ENCODE results near the gene SPG11.
"Not testable (repeated sequence)": the region's sequence is repeated elsewhere in the genome, so short reads cannot be mapped to it uniquely, and the experiment has no call there.

The SPG11 gene

GRCh38 chr15:44675911-44676310 lies 12.4 kb upstream of the SPG11 start:
- DNase-seq (ENCODE audit: low read depth in 4 of 4, low spot score in 1 of 4) = no peak

DNA sequence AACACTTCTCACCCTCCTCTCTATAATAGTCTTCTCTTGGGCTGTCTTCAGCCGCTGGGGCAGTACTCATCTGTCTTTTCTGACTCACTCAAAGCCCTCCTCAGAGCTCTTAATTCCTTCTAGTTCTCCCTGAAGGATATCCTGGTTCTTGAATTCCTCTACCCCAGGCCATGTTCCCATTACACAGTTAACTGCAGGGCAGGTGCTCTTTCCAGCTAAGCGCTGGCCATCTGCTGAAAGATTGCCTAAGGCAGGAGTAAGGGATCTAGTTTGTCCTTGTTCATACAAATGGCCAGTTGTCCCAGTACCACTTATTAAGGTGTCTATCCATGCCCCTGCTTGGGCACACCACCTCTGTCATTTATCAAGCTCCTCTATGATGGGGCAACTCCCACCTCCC lies 10.2 kb upstream of the SPG11 start:
- DNase-seq (ENCODE audit: low read depth in 4 of 4, low spot score in 1 of 4) = no peak

DNA sequence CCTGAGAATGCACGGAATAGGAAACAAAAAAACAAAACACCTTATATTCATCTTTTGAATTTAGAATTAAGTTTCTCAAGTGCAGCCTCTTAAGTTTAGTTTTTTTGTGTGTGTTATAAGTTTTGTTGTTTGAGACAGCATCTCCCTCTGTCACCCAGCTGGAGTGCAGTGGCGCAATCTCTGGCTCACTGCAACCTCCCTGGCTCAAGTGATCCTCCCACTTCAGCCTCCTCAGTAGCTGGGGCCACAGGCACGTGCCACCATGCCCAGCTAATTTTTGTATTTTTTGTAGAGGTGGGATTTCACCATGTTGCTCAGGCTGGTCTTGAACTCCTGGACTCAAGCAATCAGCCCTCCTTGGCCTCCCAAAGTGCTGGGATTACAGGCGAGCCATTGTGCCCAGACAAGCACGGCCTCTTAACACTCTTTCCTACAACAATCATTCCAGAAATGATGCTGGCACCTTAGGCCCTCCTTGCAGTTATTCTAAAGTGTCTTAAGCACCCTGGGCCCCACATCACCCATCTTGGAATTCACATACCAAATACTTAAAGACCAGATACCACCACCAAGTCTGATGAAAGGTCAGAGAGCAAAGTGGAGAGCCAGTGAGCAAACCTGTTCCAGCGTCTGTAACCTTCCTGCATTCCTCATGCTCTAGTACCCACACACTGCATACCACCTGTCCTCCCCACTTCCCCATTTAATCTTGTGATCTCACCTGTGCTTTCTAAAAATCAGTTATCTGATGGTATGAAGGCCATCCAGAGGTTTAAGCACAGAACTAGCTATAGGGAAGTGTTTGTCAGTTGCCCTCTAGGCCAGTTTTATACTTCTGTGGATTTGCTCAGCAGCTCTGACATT lies 6.9 kb upstream of the SPG11 start:
- no peak for DNase-seq (ENCODE audit: low read depth in 4 of 4, low spot score in 1 of 4)

DNA sequence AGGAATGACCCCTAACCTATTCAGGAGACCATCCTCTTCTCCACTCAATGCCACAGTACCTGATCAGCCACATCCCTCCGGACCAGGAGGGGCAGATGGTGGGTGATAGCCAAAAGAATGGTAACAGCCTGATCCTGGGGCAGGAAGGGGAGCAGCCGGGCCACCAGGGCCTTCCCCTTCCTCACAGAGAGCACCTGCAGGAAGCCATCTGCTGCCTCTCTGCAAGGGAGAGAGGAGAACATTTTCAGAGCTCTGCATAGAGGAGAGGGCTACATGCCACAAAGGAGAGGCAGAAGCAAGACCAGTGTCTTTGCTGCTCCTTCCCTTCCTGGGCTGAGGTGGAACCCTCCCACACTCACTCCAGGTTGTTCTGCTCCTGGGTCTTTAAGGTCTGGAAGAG lies 5.5 kb upstream of the SPG11 start:
- DNase-seq (ENCODE audit: low read depth in 4 of 4, low spot score in 1 of 4) = no peak

DNA sequence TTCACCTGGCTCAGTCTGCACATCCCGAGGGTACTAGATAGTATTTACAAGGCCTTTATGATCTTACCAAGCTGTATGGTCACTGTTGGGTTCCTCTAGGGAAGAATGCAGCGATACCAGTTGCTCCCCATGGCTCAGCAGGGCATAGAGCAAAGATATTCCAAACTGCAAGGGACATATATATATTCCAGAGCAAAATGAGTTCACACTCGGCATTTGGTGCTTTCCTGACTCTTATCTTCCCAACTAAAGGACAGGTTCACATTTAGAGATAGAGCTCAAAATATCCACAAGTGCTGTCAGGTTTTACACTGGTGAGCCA lies 3.5 kb upstream of the SPG11 start:
- DNase-seq (ENCODE audit: low read depth in 4 of 4, low spot score in 1 of 4) = no peak

DNA sequence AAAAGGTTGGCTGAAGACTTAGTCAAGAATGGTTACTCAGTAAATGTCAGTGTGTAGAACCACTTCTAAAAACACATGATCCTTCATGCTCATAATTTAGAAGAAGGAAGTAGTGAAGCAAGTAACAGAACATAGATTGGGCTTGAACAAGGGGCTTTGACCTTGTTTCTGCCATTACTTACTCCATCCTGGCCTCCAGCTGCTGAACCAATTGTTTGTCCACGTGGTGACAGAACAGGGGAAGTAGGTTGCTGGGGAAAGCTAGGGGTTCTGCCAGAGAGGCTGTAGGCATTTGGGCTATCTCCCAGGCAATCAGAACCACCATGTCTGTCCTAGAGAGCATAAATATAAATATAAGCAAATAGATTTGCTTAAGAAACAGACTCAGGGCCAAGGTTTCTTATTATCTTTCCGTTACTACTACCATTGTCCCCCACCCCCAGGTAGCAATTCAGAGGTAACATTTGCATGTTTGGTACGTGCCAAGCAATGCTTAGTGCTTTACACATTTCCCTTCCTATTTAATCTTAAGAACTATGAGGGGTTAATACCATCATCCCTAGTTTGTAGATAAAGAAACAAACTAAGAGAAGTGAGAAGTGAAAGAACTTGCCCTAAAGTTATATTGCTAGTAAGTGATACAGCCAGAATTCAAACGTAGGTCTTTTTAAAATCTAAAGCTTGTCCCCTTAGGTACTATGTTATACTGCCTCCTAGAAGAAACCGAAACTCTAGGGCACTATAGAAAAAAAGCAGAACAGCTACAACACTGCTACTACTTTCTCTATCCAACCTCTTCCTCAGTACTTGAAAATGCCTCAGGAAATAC lies 3.0 kb upstream of the SPG11 start:
- no peak for DNase-seq (ENCODE audit: low read depth in 4 of 4, low spot score in 1 of 4)

DNA sequence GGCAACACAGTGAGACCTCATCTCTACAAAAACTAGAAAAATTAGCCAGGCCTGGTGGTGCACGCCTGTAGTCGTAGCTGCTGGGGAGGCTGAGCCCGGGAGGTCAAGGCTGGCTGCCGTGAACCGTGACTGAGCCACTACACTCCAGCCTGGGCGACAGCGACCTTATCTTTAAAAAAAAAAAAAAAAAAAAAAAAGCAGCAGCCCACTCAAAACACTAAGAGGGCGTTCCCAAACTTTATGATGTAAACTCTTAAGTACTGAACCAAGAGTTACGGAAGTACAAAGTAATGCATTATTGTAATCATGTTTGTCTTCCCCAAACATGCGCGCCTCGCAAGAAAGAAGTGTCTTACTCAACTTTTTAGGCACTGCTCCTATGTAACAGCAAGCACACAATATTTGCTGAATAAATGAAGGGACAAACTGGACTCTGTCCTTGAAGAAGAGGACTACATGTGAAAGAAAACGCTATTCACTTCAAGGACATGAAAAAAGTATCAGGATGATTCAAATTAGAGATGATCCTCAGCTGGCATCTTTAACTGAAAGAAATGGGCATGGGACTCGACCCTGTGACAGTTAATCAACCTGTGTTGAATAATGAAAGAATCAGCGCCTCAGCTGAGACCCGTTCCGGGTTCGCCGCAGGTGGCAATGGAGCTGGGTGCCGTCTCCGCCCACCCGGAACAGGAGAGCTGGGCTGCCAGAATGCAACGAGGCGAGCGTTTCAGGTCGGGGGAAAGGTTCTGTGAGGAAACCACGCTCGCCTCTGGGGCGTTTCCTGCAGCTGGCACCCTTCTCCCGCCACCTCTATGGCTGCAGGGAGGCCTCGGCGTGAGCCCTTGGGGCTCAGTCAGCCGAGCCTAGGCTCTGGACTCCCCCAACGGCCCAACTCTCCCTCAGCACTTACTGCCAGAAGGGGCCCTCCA lies 718 bp downstream of the SPG11 start:
- peak; percentile 45 to 77 (median 58) for DNase-seq (ENCODE audit: low read depth in 4 of 4, low spot score in 1 of 4)

DNA sequence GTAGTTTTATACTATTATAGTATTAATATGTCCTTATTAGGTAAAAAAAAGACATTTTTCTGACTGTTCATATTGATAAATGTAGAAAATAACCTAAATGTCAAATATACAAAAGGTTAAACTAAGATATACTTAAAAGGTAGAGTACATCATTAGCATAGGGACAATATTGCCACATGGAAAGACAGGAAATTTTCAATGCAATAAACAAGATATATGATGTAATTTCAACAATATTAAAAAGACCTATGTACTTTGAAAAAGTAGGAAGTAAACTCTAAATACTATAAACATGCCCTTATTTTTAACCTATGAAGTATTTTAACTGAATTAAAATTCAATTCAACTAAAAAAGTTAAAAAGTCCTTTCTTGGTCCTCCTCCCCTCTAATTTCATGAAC lies 1.9 kb downstream of the SPG11 start:
- DNase-seq (ENCODE audit: low read depth in 4 of 4, low spot score in 1 of 4) = no peak

DNA sequence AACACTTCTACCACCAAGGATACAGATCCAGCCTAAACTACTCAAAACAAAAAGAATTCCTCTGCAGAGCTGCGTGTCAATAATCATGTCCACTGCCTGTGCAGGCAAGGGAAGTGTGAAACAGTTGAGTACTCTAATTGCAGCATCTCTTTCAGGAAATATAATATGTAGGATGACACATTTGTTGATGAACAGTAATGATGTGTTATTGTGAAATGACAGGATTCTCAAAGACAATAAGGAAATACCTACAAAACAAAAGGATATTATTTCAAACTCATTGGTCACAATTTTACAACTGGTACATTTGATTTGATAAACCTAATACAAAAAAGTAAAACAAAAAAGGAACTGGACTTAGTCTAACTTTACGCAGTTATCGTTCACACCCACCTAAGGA lies 4.4 kb downstream of the SPG11 start:
- no peak for DNase-seq (ENCODE audit: low read depth in 4 of 4, low spot score in 1 of 4)

- DNase-seq (ENCODE audit: low read depth in 4 of 4, low spot score in 1 of 4) = no peak
Observed at GRCh38 chr15:44657378-44657777, 6.1 kb downstream of the SPG11 start.

- no peak for DNase-seq (ENCODE audit: low read depth in 4 of 4, low spot score in 1 of 4)
Observed at GRCh38 chr15:44656913-44657312, 6.5 kb downstream of the SPG11 start.

GRCh38 chr15:44656298-44656697 lies 7.2 kb downstream of the SPG11 start:
- no peak for DNase-seq (ENCODE audit: low read depth in 4 of 4, low spot score in 1 of 4)

DNA sequence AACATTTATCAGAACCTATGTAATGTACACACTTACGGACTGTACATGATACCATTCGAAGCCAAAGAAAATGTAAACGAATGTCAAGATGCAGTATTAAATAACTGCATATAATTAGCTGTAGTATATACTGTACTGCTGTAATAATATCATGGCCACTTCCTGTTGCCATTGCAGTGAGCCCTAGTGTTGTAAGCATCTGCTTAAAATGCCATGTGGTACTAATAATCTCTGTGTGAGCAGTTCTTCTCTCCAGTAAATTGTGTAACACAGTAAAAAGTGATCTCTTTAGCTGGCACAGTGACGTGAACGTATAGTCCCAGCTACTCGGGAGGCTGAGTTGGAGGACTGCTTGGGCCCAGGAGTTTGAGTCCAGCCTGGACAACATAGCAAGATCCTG lies 8.6 kb downstream of the SPG11 start:
- no peak for DNase-seq (ENCODE audit: low read depth in 4 of 4, low spot score in 1 of 4)

- no peak for DNase-seq (ENCODE audit: low read depth in 4 of 4, low spot score in 1 of 4)
Observed at GRCh38 chr15:44647637-44648036, 15.8 kb downstream of the SPG11 start.

- no peak for DNase-seq (ENCODE audit: low read depth in 4 of 4, low spot score in 1 of 4)
Observed at GRCh38 chr15:44647036-44647435, 16.4 kb downstream of the SPG11 start.

DNA sequence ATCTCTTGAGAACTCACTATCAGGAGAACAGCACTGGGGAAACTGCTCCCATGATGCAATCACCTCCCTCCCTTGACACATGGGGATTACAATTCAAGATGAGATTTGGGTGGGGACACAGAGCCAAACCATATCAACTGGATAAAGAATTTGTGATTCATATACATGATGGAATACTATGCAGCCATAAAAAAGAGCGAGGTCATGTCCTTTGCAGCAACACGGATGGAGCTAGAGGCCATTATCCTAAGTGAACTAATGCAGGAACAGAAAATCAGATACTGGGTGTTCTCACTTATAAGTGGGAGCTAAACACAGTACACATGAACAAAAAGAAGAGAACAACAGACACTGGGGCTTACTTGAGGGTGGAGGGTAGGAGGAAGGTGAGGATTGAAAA lies 17.0 kb downstream of the SPG11 start:
- DNase-seq (ENCODE audit: low read depth in 4 of 4, low spot score in 1 of 4) = no peak

DNA sequence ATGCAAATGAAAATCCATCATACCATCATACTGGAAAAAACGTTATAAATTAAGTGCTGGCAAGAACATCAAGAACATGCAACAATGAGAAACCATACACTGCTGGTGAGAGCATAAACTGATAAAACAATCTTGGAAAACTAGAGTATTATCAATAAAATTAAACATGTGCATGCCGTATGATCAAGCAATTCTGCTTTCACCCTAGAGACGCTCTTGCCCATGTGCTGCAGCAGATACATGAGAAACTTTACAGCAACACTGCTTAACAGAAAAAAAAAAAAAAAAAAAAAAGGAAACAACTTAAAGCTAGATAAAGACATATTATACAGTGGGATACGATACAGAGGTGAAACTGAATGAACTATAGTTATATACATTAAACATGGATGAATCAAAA lies 21.8 kb downstream of the SPG11 start:
- DNase-seq (ENCODE audit: low read depth in 4 of 4, low spot score in 1 of 4) = no peak

DNA sequence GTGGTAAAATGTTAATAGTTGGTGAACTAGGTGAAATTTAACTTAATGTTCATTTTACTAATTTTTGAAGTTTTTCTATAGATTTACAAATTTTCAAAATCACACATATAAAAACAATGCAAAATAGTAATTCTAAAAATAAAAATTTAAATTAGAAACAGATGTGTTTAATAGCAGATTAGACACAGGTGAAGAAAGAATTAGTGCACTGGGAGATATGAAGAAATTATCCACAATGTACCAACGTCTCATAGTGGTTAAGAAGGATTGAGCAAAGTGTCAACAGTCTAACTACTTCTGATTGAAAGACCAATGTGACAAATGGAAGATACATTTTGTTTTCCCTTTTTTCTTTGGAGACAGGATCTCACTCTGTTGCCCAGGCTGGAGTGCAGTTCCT lies 26.5 kb downstream of the SPG11 start:
- DNase-seq (ENCODE audit: low read depth in 4 of 4, low spot score in 1 of 4) = no peak

- DNase-seq (ENCODE audit: low read depth in 4 of 4, low spot score in 1 of 4) = no peak
Observed at GRCh38 chr15:44633603-44634002, 29.9 kb downstream of the SPG11 start.

DNA sequence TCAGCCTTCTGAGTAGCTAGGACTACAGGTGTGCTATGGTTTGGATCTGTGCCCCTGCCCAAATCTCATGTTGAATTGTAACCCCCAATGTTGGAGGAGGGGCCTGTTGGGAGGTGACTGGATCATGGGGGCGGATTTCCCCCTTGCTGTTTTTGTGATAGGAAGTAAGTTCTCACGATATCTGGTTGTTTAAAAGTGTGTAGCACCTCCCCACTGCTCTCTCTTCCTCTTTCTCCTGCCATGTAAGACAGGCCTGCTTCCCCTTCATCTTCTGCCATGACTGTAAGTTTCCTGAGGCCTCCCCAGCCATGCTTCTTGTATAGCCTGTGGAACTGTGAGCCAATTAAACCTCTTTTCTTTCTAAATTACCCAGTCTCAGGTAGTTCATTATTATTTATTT lies 38.2 kb downstream of the SPG11 start:
- not testable (repeated sequence) for DNase-seq (ENCODE audit: low read depth in 4 of 4, low spot score in 1 of 4)

DNA sequence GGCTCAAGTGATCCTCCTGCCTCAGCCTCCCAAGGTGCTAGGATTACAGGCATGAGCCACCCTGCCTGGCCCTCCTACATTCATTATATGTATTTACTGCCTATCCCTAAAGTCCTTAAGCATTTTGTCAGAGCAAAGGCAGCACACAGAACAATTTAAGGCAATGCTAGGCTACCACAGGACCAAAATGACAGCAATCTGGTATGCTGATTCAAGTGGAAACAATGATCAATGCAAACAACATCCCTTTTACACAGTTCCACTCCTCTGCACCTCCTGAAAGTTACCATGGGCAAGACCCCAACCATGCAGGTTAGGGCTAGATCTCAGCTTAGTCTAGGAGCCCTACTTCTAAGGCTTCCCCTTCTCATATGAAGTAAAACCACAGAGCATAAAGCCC lies 40.3 kb downstream of the SPG11 start:
- no peak for DNase-seq (ENCODE audit: low read depth in 4 of 4, low spot score in 1 of 4)

DNA sequence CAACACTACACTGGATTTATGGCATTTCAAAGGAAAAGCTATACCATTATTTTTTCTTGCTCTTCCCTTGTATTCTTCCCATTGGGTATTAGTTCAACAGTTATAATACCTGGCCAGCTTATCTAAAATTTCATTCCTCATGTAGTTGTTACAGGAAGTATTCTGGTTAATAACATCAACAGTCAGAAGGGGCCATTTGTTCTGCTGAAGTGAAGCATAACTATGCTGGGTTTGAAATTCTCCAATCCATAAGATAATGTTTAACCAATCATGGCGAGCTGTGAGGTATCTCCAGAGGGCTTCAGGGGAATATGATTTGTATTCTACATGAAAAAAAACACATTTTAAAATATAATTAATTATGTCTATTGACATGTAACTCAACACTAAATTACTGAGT lies 43.4 kb downstream of the SPG11 start:
- DNase-seq (ENCODE audit: low read depth in 4 of 4, low spot score in 1 of 4) = no peak
